GM18873 (cell line): Measurements from ENCODE around the gene ASH1L.

ENCODE experiments used
- ATAC-seq: cut with Tn5 transposase; IDR thresholded peaks from one replicate; pipeline ENCODE4 v1.9.1; 2021; ENCODE audit warnings: mild to moderate bottlenecking, moderate library complexity, moderate number of reproducible peaks; ENCODE audit not compliant: unreplicated experiment, low FRiP score

ASH1L gene

GRCh38 chr1:155287987-155288543, 274.5 kb downstream of the ASH1L start:
- ATAC-seq = no peak

DNA sequence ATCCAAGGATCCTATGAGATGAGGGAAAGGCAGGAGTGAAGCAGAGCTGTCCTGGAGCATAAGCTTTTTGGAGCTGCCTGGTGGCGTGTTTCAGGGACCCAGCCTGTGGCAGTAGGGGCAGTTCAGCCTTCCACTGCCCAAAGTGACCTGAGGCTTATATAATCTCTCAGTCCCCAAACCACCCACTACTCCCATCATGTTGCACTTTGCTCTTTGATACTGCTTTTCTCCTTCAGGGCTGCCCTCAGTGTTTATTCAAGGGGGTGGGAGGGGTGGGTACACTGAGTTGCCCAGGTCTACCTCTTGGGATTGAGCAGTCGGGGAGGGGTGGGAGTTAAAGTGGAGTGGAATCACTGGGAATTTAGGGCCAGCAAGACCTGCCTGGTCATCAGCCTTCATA, 276.1 kb downstream of the ASH1L start:
- no peak for ATAC-seq

DNA sequence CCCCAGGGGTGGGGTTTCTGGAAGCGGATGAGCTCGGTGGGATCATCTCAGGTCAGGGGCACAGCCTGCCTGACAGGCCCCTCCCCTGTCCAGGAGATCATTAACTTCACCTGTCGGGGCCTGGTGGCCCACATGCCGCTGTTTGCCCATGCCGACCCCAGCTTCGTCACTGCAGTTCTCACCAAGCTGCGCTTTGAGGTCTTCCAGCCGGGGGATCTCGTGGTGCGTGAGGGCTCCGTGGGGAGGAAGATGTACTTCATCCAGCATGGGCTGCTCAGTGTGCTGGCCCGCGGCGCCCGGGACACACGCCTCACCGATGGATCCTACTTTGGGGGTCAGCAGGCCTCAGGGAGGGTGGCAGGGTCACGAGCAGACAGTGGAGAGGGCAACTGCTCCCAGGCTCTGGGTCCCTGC, 277.0 kb downstream of the ASH1L start:
- no peak for ATAC-seq
